Adipose tissue (tissue), 3 donors: ENCODE measurements around the gene RBM19. TPM values are rescaled to one million over a fixed set of nuclear protein-coding genes. Genes with fewer than 3 reads are reported as not detected.

ENCODE experiments used
- H3K27ac ChIP-seq: one replicate; pipeline ENCODE4 v1.5.1; 2013; ENCODE audit warnings: low read depth, low read length
- WGBS, 3 donors: extraction: QIAGEN DNeasy Blood & Tissue Kit; methylation state at CpG; one replicate each; pipeline ENCODE4 v1.1.7; 2013; 5-methylcytosine and 5-hydroxymethylcytosine counted together
- polyA plus RNA-seq, 3 donors: library from polyadenylated mRNA; stranded (reverse); fragments of 200-250 nt; gene quantifications; one replicate each; pipeline ENCODE4 v1.2.3, GENCODE V29; 2013
- donor health status: healthy with polysubstance abuse.
- donor health status: Bipolar disorder and iron deficiency.
- donor health status: healthy.

RBM19 gene
- polyA plus RNA-seq, 3 donors = 10.7 to 13.9 (median 12.8) TPM

- WGBS, 3 donors = 26 to 32% (median 31%) methylated on average over 10 of the region's 10 CpGs
- H3K27ac ChIP-seq = no peak overlapping the region
These were observed 24.4 kb upstream of the RBM19 start for GRCh38 chr12:113990250-113991223.

GRCh38 chr12:113988976-113989375 is 22.9 kb upstream of the RBM19 start:
- no peak overlapping the region for H3K27ac ChIP-seq
- WGBS, 3 donors = 73 to 82% (median 82%) methylated on average over 4 of the region's 4 CpGs

- WGBS, 3 donors = 65 to 77% (median 69%) methylated on average over 4 of the region's 4 CpGs
- no peak overlapping the region for H3K27ac ChIP-seq
These were observed 21.9 kb upstream of the RBM19 start for GRCh38 chr12:113988064-113988451.

DNA sequence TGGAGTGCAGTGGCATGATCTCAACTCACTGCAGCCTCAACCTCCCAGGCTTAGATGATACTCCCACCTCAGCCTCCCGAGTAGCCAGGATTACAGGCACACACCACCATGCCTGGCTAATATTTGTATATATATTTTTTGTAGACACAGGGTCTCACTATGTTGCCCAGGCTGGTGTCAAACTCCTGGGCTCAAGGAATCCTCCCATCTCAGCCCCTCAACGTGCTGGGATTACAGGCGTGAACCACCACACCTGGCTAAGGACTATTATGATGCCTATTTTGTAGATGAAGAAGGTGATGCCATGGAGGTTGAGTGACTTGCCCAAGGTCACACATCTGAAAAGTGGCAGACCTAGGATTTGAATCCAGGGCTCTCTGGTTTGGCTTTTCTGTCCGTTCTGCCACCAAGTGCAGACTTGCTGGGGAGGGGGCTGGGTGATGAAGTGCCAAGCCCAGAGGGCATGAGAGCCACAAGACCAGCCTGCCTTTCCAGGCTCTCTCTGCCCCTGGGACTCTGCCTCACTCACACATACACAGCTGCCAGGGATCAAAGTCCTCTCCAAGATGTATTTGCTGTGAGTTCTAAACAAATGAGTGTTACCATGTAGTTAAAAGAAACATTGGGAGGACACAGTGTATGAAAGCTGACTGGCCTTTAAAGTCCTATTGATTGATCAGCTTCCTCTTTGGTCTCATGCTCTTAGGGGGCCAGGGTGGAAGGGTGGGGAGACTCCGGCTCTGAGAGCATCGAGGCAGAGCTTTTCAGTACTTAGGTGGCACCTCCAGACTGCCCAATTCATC is 21.3 kb upstream of the RBM19 start:
- 45 to 51% (median 45%) methylated on average over 6 of the region's 6 CpGs for whole genome bisulfite sequencing, 3 donors
- H3K27ac ChIP-seq = no peak overlapping the region

GRCh38 chr12:113984464-113984863 is 18.3 kb upstream of the RBM19 start:
- no peak overlapping the region for H3K27ac ChIP-seq
- WGBS, 3 donors = 62 to 88% (median 83%) methylated on average over 4 of the region's 4 CpGs

- no peak overlapping the region for H3K27ac ChIP-seq
- WGBS, 3 donors = 37 to 62% (median 53%) methylated on average over 4 of the region's 4 CpGs
These were observed 17.8 kb upstream of the RBM19 start for GRCh38 chr12:113983777-113984448.

GRCh38 chr12:113983265-113983664 is 17.1 kb upstream of the RBM19 start:
- no peak overlapping the region for H3K27ac ChIP-seq
- WGBS, 3 donors = 37 to 46% (median 44%) methylated on average over 2 of the region's 2 CpGs

GRCh38 chr12:113981876-113982275 is 15.8 kb upstream of the RBM19 start:
- H3K27ac ChIP-seq = no peak overlapping the region
- 75 to 91% (median 86%) methylated on average over 3 of the region's 3 CpGs for WGBS, 3 donors

- WGBS, 3 donors = 13 to 16% (median 15%) methylated on average over 12 of the region's 12 CpGs
- no peak overlapping the region for H3K27ac ChIP-seq
These were observed 14.6 kb upstream of the RBM19 start for GRCh38 chr12:113980537-113981337.

DNA sequence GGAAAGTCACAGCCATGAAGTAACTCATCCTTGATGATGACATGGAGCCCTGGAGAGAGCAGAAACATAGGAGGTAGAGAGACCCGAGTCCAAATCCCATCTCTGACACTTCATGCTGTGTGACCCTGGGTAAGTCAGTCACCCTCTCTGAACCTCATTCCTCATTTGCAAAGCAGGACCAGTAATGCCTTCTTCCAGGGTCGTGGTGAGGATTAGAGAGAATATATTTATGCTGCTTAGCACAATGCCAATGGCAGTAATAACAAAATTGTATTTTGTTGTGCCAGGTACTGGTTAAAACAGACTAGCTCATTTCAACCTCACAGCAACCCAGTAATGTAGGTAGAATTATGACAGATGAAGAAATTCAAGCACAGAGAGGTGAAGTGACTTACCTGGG is 13.9 kb upstream of the RBM19 start:
- 48 to 56% (median 53%) methylated on average over 2 of the region's 2 CpGs for WGBS, 3 donors

GRCh38 chr12:113978080-113978479 is 12.0 kb upstream of the RBM19 start:
- WGBS, 3 donors = 21 to 50% (median 29%) methylated on average over 1 of the region's 1 CpG
- no peak overlapping the region for H3K27ac ChIP-seq

More for the DNA sequence above, 13.9 kb upstream of the RBM19 start:
- H3K27ac ChIP-seq = no peak overlapping the region

DNA sequence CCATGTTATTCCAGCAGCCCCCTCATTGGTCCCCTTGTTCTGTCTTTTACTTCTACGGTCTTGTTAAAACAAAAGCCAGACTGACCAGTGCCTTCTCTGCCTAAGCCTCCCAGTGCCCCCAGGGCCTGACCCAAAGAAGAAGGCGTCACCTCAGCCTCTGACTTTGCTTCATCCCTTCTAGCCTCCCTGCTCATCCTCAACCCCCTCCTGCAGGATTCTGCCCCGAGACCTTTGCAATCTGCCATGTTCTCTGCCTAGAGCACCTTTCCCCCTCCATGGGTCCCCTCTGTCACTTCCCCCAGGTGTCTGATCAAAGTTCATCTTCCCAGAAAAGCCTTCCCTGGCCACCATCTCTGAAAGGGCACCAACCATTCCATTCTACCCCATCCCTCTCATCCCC is 7.9 kb upstream of the RBM19 start:
- H3K27ac ChIP-seq = no peak overlapping the region
- WGBS, 3 donors = 68 to 73% (median 69%) methylated on average over 3 of the region's 3 CpGs

GRCh38 chr12:113973109-113973904 is 7.2 kb upstream of the RBM19 start:
- no peak overlapping the region for H3K27ac ChIP-seq
- WGBS, 3 donors = 49 to 61% (median 52%) methylated on average over 10 of the region's 10 CpGs

DNA sequence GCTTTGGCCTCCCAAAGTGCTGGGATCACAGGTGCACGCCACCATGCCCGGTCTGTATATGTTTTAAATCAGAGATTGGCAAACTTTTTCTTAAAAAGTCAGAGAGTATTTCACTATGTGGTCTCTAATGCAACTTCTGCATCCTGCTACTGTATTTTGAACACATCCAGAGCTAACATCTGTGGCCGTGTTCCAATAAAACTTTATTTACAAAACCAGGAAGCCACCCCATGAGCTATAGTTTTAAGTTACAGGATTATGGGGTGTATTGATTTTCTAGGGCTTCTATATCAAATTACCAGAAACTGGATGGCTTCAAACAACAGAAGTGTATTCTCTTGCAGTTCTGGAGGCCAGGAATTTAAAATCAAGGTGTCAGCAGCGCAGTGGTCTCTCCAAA is 5.3 kb upstream of the RBM19 start:
- no peak overlapping the region for H3K27ac ChIP-seq
- 78 to 92% (median 89%) methylated on average over 4 of the region's 4 CpGs for whole genome bisulfite sequencing, 3 donors

GRCh38 chr12:113970211-113970610 is 4.1 kb upstream of the RBM19 start:
- H3K27ac ChIP-seq = no peak overlapping the region
- 73 to 84% (median 80%) methylated on average over 5 of the region's 5 CpGs for WGBS, 3 donors

DNA sequence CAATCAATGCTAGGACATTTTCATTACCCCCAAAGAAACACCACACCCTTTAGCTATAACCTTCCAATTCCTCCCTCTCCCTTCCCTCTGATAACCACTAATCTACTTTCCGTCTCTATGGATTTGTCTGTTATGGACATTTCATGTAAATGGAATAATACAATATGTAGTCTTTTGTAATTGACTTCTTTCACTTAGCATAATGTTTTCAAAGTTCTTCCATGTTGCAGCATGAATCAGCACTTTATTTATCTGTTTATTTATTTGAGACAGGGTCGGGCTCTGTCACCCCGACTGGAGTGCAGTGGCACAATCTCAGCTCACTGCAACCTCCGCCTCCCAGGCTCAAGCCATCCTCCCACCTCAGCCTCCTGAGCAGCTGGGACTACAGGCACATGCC is 1.2 kb upstream of the RBM19 start:
- WGBS, 3 donors = 67 to 77% (median 77%) methylated on average over 4 of the region's 4 CpGs
- H3K27ac ChIP-seq = no peak overlapping the region

DNA sequence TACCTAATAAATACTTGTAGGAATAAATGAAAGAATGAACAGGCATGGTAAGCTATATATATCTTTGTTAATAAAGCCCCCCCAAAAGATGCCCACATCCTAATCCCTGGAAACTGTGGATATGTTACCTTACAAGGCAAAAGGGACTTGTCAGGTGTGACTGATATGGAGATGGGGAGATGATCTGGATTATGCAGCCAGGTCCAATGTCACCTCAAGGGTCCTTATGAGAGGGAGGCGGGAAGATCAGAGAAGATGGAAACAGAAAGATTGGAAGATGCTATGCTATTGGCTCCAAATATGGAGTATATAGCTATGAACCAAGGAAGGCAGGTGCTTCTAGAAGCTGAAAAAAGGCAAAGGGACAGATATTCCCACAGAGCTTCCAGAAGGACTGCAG is 3.4 kb downstream of the RBM19 start:
- no peak overlapping the region for H3K27ac ChIP-seq
- WGBS, 3 donors = 94 to 100% (median 100%) methylated on average over 1 of the region's 1 CpG
